K562 (cell line): ENCODE data around the gene S100A7A. TPM values are rescaled to one million over a fixed set of nuclear protein-coding genes. Genes with fewer than 3 reads are reported as not detected.

Experiments used
- ATAC-seq: fragments of 200-7000 bp; cut with Tn5 transposase; 3 replicates; pipeline ENCODE4 v1.9.1; 2020; ENCODE audit warnings: moderate library complexity
- BruUV-seq: library from RNA; stranded (reverse); fragments of 400-500 nt; replicated peaks from 2 replicates; lab custom pipeline; 2021; lab: Mats Ljungman, UMichigan
- CTCF ChIA-PET: fragments of 300-600 bp; formaldehyde crosslinking; extraction: SDS; loops from one replicate; lab custom pipeline; 2021; ENCODE audit warnings: low intra/inter-chr PET ratio; lab: Yijun Ruan, JAX
- POLR2A ChIA-PET: fragments of 300-600, 350-650 bp; sonication (Branson Sonifier 250); formaldehyde crosslinking; extraction: SDS; loops from one replicate; lab custom pipeline; 2021; ENCODE audit warnings: antibody characterized with exemption, inconsistent platforms; lab: Yijun Ruan, JAX
- DNase-seq, 4 experiments: peaks; one replicate each; pipeline versions ENCODE4 v3.0.0 to v3.0.0-alpha.2; 2011 to 2018; ENCODE audit warnings: low spot score in 3 of 4, mixed read lengths in 3 of 4; ENCODE audit errors: extremely low read depth in 1 of 4
- FAIRE-seq: peaks from 2 replicates; lab custom pipeline; 2011; peaks lifted over from hg19 to GRCh38; lab: Jason Lieb, UNC
- H2AFZ ChIP-seq: 2 replicates; pipeline ENCODE4 v1.6.0; 2011; ENCODE audit warnings: low read depth, low read length, control low read depth, inconsistent platforms
- H3K27ac ChIP-seq: fragments of 200-600 bp; 3 replicates; pipeline ENCODE4 v1.8.0; 2011; ENCODE audit warnings: low read depth, mild to moderate bottlenecking, control low read depth, inconsistent platforms, low read length, moderate library complexity, mixed read lengths; ENCODE audit errors: extremely low read depth
- H3K27me3 ChIP-seq, 2 experiments: fragments of 300-600 bp in 1 of 2; 2 replicates in 1 of 2; 3 replicates in 1 of 2; pipeline versions ENCODE4 v1.6.0 to v1.8.0; 2011; ENCODE audit warnings: inconsistent platforms in 2 of 2, low read length in 2 of 2, mild to moderate bottlenecking in 1 of 2, mixed read lengths in 1 of 2, moderate library complexity in 1 of 2; ENCODE audit not compliant: control insufficient read depth in 2 of 2, insufficient read depth in 2 of 2
- H3K36me3 ChIP-seq: fragments of 300-600 bp; 3 replicates; pipeline ENCODE4 v1.8.0; 2011; ENCODE audit warnings: mild to moderate bottlenecking, low read length, inconsistent platforms; ENCODE audit not compliant: control insufficient read depth, insufficient read depth
- H3K4me1 ChIP-seq, 2 experiments: fragments of 200-600 bp in 1 of 2; replicated peaks in 1 of 2; 2 replicates in 1 of 2; 3 replicates in 1 of 2; pipeline versions ENCODE4 v1.5.1 to v1.8.0; 2011; ENCODE audit warnings: inconsistent platforms in 2 of 2, low read length in 2 of 2, mild to moderate bottlenecking in 1 of 2, mixed read lengths in 1 of 2, moderate library complexity in 1 of 2; ENCODE audit not compliant: control insufficient read depth in 2 of 2, insufficient read depth in 2 of 2
- H3K4me2 ChIP-seq: 2 replicates; pipeline ENCODE4 v1.6.1; 2011; ENCODE audit warnings: low read length, control low read depth, inconsistent platforms, mixed read lengths; ENCODE audit not compliant: insufficient read depth
- H3K4me3 ChIP-seq: fragments of 200-600 bp; sonication (generic), shearing (Covaris generic); 2 replicates; pipeline ENCODE4 v1.5.1; 2016; ENCODE audit warnings: control low read depth, inconsistent platforms
- H3K79me2 ChIP-seq: fragments of 200-600 bp; 3 replicates; pipeline ENCODE4 v1.8.0; 2011; ENCODE audit warnings: low read length, inconsistent platforms; ENCODE audit not compliant: control insufficient read depth, insufficient read depth
- H3K9ac ChIP-seq, 2 experiments: 2 replicates each; pipeline versions ENCODE4 v1.6.0 to v1.6.1; 2011; ENCODE audit warnings: low read depth in 2 of 2, low read length in 2 of 2, control low read depth in 1 of 2, inconsistent platforms in 1 of 2, mild to moderate bottlenecking in 1 of 2, mixed read lengths in 1 of 2; ENCODE audit not compliant: insufficient read depth in 1 of 2
- H3K9me1 ChIP-seq: one replicate; pipeline ENCODE4 v1.6.0; 2011; ENCODE audit warnings: inconsistent platforms, mild to moderate bottlenecking, low read length, moderate library complexity; ENCODE audit not compliant: control insufficient read depth, insufficient read depth
- H3K9me3 ChIP-seq: replicated peaks from 2 replicates; pipeline ENCODE4 v1.5.1; 2011; ENCODE audit warnings: low read depth, low read length, inconsistent platforms; ENCODE audit not compliant: control insufficient read depth, insufficient read depth
- H4K20me1 ChIP-seq: replicated peaks from 2 replicates; pipeline ENCODE4 v1.6.1; 2011; ENCODE audit warnings: low read length, inconsistent platforms, mixed read lengths; ENCODE audit not compliant: control insufficient read depth, insufficient read depth
- EHMT2 ChIP-seq: fragments of 450-650 bp; IDR thresholded peaks from 2 replicates; pipeline ENCODE4 v1.6.1; 2018; ENCODE audit warnings: antibody characterized with exemption
- LARP7 ChIP-seq: fragments of 450-650 bp; IDR thresholded peaks from 2 replicates; pipeline ENCODE4 v1.6.1; 2016
- NFATC3 ChIP-seq: fragments of 450-650 bp; IDR thresholded peaks from 2 replicates; pipeline ENCODE4 v1.6.1; 2017; ENCODE audit warnings: mild to moderate bottlenecking
- NUFIP1 ChIP-seq: fragments of 450-650 bp; IDR thresholded peaks from 2 replicates; pipeline ENCODE4 v1.6.1; 2018; ENCODE audit not compliant: partially characterized antibody
- RUNX1 ChIP-seq: sonication (generic); IDR thresholded peaks from 2 replicates; pipeline ENCODE4 v1.6.1; 2016; ENCODE audit warnings: antibody characterized with exemption, low read depth
- SOX6 ChIP-seq: fragments of 450-650 bp; IDR thresholded peaks from 2 replicates; pipeline ENCODE4 v1.6.1; 2014; ENCODE audit warnings: mild to moderate bottlenecking
- TSC22D4 ChIP-seq: fragments of 450-650 bp; IDR thresholded peaks from 2 replicates; pipeline ENCODE4 v1.6.1; 2016; ENCODE audit warnings: missing genetic modification characterization, missing biosample characterization, control low read depth
- WHSC1 ChIP-seq: IDR thresholded peaks from one replicate; pipeline ENCODE4 v1.6.1; 2012; ENCODE audit warnings: low read length, control low read depth, inconsistent platforms
- ZBTB8A ChIP-seq: fragments of 450-650 bp; IDR thresholded peaks from 2 replicates; pipeline ENCODE4 v1.6.1; 2018; ENCODE audit warnings: mild to moderate bottlenecking, moderate library complexity; ENCODE audit not compliant: partially characterized antibody
- ZNF253 ChIP-seq: fragments of 250-450 bp; sonication (Bioruptor Pico); conservative IDR thresholded peaks from 2 replicates; pipeline ENCODE4 v1.6.1; 2021; ENCODE audit warnings: mild to moderate bottlenecking
- WGBS: fragments of 100-300 bp; shearing (Covaris generic); methylation state at CpG from one replicate; pipeline ENCODE4 v1.1.6; 2016; ENCODE audit warnings: low coverage, mixed read lengths; ENCODE audit not compliant: insufficient coverage; ENCODE audit errors: missing lambda C conversion rate; 5-methylcytosine and 5-hydroxymethylcytosine counted together
- in situ Hi-C: fragments of 300-500 bp; cut with MboI; formaldehyde crosslinking; loops from 4 replicates; pipeline ENCODE4 v1.15.0; 2018; ENCODE audit warnings: inconsistent platforms, mixed read lengths
- intact Hi-C: fragments of 100-400 bp; cut with micrococcal nuclease; formaldehyde crosslinking; loops from 2 replicates; pipeline ENCODE4 v1.14.2; 2022
- polyA plus RNA-seq, 8 experiments: library from polyadenylated mRNA; depleted of rRNA in 4 of 8; stranded (reverse) in 5 of 8; unstranded in 3 of 8; fragments of >200 nt; fragmentation: Nextera tagmentation in 2 of 8; fragmentation: Illumina TruSeq in 1 of 8; extraction: Ambion mirVana in 2 of 8; extraction: Trizol in 1 of 8; gene quantifications; 2 replicates each; pipeline versions ENCODE4 v1.2.1 to v1.2.3, GENCODE V29; 2011 to 2014; ENCODE audit warnings: inconsistent platforms in 1 of 8, missing spikeins in 1 of 8
- total RNA-seq, 7 experiments: library from RNA; depleted of rRNA in 6 of 7; stranded (reverse); fragments of >200 nt in 6 of 7; fragmentation: Illumina TruSeq in 2 of 7; extraction: Trizol in 2 of 7; gene quantifications; 2 replicates each; pipeline versions ENCODE4 v1.2.1 to v1.2.3, GENCODE V29; 2011 to 2021; ENCODE audit warnings: low replicate concordance in 1 of 7
- TF ChIP-seq, protein P1 (sequence below): fragments of 450-650 bp; IDR thresholded peaks from 2 replicates; pipeline ENCODE4 v1.6.1; 2016; ENCODE audit warnings: mild to moderate bottlenecking, moderate library complexity
- TF ChIP-seq, protein P2 (sequence below): IDR thresholded peaks from 2 replicates; pipeline ENCODE4 v1.6.1; 2016; ENCODE audit warnings: missing genetic modification characterization, missing compliant biosample characterization

S100A7A gene
- total and polyA plus RNA-seq, 9 of the 15 experiments (the other 6 are each of a cell fraction or from before 2014, with no cell fraction given): not detected

DNA sequence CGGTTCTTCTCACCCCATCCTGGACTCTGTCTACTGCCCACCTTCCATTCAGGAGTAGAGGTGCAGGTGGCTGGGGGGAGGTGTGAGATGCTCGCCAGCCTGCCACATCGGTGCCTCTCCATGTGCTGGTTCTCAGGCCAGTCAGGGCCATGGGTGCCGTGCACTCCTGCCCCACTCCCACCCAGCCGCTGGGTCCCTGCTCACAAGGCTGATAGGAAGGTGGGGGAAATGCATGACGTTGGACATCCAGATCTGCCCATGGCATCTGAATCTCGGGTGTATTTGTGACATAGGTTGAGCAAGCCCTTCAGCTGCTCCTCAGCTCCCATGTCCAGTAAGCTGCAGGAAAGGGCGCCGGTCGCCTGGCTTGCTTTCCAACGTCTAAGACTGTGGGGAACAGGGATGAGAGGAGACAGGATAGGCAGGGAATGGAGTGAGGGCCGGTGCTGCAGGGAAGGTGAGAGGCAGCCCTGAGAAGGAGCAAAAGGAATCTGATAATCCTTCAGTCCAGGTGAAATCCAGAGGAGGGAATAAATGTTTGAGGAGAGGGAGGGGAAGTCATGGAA lies 11.8 kb downstream of the S100A7A start:
- Histone ChIP-seq H3K36me3 (no peaks in the 10 kb centered on the region), H3K79me2 (no peaks in the 10 kb centered on the region), H3K4me1 (peaks cover 20 to 29% of the 10 kb centered on the region in 2 experiments), H3K27ac (no peak overlapping the region), H3K4me3 (no peak overlapping the region), H3K4me2 (no peak overlapping the region), H2AFZ (no peak overlapping the region), H3K9ac (no peak overlapping the region), H3K9me3 (no peaks in the 10 kb centered on the region), H3K9me1 (peaks cover 6% of the 10 kb centered on the region), H4K20me1 (peaks cover 5% of the 10 kb centered on the region), H3K27me3 (peaks cover 0 to 6% of the 10 kb centered on the region in 2 experiments; a peak in 3 of 5 replicates)
- ATAC-seq (no peak), DNase-seq (no peak), FAIRE-seq (no peak)
- intact Hi-C loops: loop anchor here (2.0 kb wide), 1 partner anchor 67 kb away; no protein-coding TSS in a partner anchor
- CTCF ChIA-PET: no interaction called here
- POLR2A ChIA-PET: interaction anchor here (0.6 kb wide), 1 partner anchor 145 kb away, joined by 3 read pairs; no protein-coding TSS in a partner anchor
- no TSS peak for BruUV-seq
- in situ Hi-C loops: no loop called here
- 11% methylated on average over 12 of the region's 12 CpGs for WGBS
- no peak for TF ChIP-seq SOX6
- TF ChIP-seq, protein P1, sequence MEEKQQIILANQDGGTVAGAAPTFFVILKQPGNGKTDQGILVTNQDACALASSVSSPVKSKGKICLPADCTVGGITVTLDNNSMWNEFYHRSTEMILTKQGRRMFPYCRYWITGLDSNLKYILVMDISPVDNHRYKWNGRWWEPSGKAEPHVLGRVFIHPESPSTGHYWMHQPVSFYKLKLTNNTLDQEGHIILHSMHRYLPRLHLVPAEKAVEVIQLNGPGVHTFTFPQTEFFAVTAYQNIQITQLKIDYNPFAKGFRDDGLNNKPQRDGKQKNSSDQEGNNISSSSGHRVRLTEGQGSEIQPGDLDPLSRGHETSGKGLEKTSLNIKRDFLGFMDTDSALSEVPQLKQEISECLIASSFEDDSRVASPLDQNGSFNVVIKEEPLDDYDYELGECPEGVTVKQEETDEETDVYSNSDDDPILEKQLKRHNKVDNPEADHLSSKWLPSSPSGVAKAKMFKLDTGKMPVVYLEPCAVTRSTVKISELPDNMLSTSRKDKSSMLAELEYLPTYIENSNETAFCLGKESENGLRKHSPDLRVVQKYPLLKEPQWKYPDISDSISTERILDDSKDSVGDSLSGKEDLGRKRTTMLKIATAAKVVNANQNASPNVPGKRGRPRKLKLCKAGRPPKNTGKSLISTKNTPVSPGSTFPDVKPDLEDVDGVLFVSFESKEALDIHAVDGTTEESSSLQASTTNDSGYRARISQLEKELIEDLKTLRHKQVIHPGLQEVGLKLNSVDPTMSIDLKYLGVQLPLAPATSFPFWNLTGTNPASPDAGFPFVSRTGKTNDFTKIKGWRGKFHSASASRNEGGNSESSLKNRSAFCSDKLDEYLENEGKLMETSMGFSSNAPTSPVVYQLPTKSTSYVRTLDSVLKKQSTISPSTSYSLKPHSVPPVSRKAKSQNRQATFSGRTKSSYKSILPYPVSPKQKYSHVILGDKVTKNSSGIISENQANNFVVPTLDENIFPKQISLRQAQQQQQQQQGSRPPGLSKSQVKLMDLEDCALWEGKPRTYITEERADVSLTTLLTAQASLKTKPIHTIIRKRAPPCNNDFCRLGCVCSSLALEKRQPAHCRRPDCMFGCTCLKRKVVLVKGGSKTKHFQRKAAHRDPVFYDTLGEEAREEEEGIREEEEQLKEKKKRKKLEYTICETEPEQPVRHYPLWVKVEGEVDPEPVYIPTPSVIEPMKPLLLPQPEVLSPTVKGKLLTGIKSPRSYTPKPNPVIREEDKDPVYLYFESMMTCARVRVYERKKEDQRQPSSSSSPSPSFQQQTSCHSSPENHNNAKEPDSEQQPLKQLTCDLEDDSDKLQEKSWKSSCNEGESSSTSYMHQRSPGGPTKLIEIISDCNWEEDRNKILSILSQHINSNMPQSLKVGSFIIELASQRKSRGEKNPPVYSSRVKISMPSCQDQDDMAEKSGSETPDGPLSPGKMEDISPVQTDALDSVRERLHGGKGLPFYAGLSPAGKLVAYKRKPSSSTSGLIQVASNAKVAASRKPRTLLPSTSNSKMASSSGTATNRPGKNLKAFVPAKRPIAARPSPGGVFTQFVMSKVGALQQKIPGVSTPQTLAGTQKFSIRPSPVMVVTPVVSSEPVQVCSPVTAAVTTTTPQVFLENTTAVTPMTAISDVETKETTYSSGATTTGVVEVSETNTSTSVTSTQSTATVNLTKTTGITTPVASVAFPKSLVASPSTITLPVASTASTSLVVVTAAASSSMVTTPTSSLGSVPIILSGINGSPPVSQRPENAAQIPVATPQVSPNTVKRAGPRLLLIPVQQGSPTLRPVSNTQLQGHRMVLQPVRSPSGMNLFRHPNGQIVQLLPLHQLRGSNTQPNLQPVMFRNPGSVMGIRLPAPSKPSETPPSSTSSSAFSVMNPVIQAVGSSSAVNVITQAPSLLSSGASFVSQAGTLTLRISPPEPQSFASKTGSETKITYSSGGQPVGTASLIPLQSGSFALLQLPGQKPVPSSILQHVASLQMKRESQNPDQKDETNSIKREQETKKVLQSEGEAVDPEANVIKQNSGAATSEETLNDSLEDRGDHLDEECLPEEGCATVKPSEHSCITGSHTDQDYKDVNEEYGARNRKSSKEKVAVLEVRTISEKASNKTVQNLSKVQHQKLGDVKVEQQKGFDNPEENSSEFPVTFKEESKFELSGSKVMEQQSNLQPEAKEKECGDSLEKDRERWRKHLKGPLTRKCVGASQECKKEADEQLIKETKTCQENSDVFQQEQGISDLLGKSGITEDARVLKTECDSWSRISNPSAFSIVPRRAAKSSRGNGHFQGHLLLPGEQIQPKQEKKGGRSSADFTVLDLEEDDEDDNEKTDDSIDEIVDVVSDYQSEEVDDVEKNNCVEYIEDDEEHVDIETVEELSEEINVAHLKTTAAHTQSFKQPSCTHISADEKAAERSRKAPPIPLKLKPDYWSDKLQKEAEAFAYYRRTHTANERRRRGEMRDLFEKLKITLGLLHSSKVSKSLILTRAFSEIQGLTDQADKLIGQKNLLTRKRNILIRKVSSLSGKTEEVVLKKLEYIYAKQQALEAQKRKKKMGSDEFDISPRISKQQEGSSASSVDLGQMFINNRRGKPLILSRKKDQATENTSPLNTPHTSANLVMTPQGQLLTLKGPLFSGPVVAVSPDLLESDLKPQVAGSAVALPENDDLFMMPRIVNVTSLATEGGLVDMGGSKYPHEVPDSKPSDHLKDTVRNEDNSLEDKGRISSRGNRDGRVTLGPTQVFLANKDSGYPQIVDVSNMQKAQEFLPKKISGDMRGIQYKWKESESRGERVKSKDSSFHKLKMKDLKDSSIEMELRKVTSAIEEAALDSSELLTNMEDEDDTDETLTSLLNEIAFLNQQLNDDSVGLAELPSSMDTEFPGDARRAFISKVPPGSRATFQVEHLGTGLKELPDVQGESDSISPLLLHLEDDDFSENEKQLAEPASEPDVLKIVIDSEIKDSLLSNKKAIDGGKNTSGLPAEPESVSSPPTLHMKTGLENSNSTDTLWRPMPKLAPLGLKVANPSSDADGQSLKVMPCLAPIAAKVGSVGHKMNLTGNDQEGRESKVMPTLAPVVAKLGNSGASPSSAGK: no peak
- TF ChIP-seq NFATC3: no peak
- TF ChIP-seq ZBTB8A: no peak
- no peak for TF ChIP-seq LARP7
- TF ChIP-seq RUNX1: no peak
- TF ChIP-seq NUFIP1: no peak
- no peak for TF ChIP-seq TSC22D4 (tag)
- TF ChIP-seq WHSC1: no peak
- TF ChIP-seq, protein P2, sequence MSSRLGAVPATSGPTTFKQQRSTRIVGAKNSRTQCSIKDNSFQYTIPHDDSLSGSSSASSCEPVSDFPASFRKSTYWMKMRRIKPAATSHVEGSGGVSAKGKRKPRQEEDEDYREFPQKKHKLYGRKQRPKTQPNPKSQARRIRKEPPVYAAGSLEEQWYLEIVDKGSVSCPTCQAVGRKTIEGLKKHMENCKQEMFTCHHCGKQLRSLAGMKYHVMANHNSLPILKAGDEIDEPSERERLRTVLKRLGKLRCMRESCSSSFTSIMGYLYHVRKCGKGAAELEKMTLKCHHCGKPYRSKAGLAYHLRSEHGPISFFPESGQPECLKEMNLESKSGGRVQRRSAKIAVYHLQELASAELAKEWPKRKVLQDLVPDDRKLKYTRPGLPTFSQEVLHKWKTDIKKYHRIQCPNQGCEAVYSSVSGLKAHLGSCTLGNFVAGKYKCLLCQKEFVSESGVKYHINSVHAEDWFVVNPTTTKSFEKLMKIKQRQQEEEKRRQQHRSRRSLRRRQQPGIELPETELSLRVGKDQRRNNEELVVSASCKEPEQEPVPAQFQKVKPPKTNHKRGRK (tag): no peak
- no peak for TF ChIP-seq ZNF253 (CRISPR knock-in tag)
- no peak for TF ChIP-seq EHMT2
